ENCODE measurements around the gene CHMP4A.
A peak's percentile ranks its signal among the peaks of the same experiment; 100 is the strongest.

Gene CHMP4A

GRCh38 chr14:24171422-24172260 is 41.6 kb downstream of the CHMP4A start, which contains the start of gene REC8:
TSS of gene REC8 (plus strand) at chr14:24172080. CDS start at chr14:24172553, 473 bp downstream.
- Mint-ChIP-seq H3K4me1 (ENCODE audit: low read depth) (peaks cover 25% of the 10 kb centered on the region), H3K36me3 (peaks cover 5% of the 10 kb centered on the region), H3K27me3 (no peaks in the 10 kb centered on the region), H3K4me3 (peak within 1 kb of the TSS; percentile 83), H3K9me3 (ENCODE audit: low read depth) (no peaks in the 10 kb centered on the region), H3K27ac (peak within 1 kb of the TSS; percentile 70)

- Mint-ChIP-seq H3K9me3 (ENCODE audit: low read depth) (no peaks in the 10 kb centered on the region), H3K27ac (peak overlapping the region; percentile 79), H3K4me1 (ENCODE audit: low read depth) (peaks cover 47% of the 10 kb centered on the region), H3K36me3 (peaks cover 11% of the 10 kb centered on the region), H3K27me3 (no peaks in the 10 kb centered on the region), H3K4me3 (no peak overlapping the region)
Measured at GRCh38 chr14:24167469-24168114, 45.7 kb downstream of the CHMP4A start.

GRCh38 chr14:24165785-24166184 is 47.5 kb downstream of the CHMP4A start:
- Mint-ChIP-seq H3K4me3 (no peak overlapping the region), H3K27me3 (no peaks in the 10 kb centered on the region), H3K27ac (peak overlapping the region; percentile 34), H3K9me3 (ENCODE audit: low read depth) (no peaks in the 10 kb centered on the region), H3K4me1 (ENCODE audit: low read depth) (peaks cover 56% of the 10 kb centered on the region), H3K36me3 (peaks cover 18% of the 10 kb centered on the region)

GRCh38 chr14:24164518-24164991 is 48.7 kb downstream of the CHMP4A start:
- peak overlapping the region; percentile 65 for H3K4me3 Mint-ChIP-seq
- peak overlapping the region; percentile 100 for H3K27ac Mint-ChIP-seq
- H3K4me1 Mint-ChIP-seq (ENCODE audit: low read depth) = peaks cover 60% of the 10 kb centered on the region
- H3K9me3 Mint-ChIP-seq (ENCODE audit: low read depth) = no peaks in the 10 kb centered on the region
- H3K36me3 Mint-ChIP-seq = peaks cover 18% of the 10 kb centered on the region
- H3K27me3 Mint-ChIP-seq = no peaks in the 10 kb centered on the region

GRCh38 chr14:24162093-24162492 is 51.2 kb downstream of the CHMP4A start:
- Mint-ChIP-seq H3K9me3 (ENCODE audit: low read depth) (no peaks in the 10 kb centered on the region), H3K4me1 (ENCODE audit: low read depth) (peaks cover 50% of the 10 kb centered on the region), H3K27me3 (no peaks in the 10 kb centered on the region)

GRCh38 chr14:24160850-24161804 is 52.2 kb downstream of the CHMP4A start, which contains the start of gene IRF9:
TSS of gene IRF9 (plus strand) at chr14:24161265. CDS start at chr14:24162145, 880 bp downstream.
- Mint-ChIP-seq H3K27ac (peak within 1 kb of the TSS; percentile 100), H3K4me1 (ENCODE audit: low read depth) (peaks cover 51% of the 10 kb centered on the region), H3K4me3 (peak within 1 kb of the TSS; percentile 99), H3K36me3 (peaks cover 15% of the 10 kb centered on the region), H3K9me3 (ENCODE audit: low read depth) (no peaks in the 10 kb centered on the region), H3K27me3 (no peaks in the 10 kb centered on the region)

More at GRCh38 chr14:24162093-24162492, 51.2 kb downstream of the CHMP4A start:
- Mint-ChIP-seq H3K27ac (peak overlapping the region; percentile 100), H3K36me3 (peaks cover 13% of the 10 kb centered on the region), H3K4me3 (peak overlapping the region; percentile 99)

GRCh38 chr14:24160499-24160849 is 52.8 kb downstream of the CHMP4A start:
- Mint-ChIP-seq H3K27ac (peak overlapping the region; percentile 100), H3K27me3 (no peaks in the 10 kb centered on the region), H3K4me3 (peak overlapping the region; percentile 99), H3K36me3 (peaks cover 19% of the 10 kb centered on the region), H3K9me3 (ENCODE audit: low read depth) (no peaks in the 10 kb centered on the region), H3K4me1 (ENCODE audit: low read depth) (peaks cover 48% of the 10 kb centered on the region)

- H3K4me1 Mint-ChIP-seq (ENCODE audit: low read depth) = peaks cover 43% of the 10 kb centered on the region
- H3K4me3 Mint-ChIP-seq = no peak overlapping the region
- H3K27ac Mint-ChIP-seq = peak overlapping the region; percentile 100
- H3K36me3 Mint-ChIP-seq = peaks cover 19% of the 10 kb centered on the region
- H3K27me3 Mint-ChIP-seq = no peaks in the 10 kb centered on the region
- H3K9me3 Mint-ChIP-seq (ENCODE audit: low read depth) = no peaks in the 10 kb centered on the region
Measured at GRCh38 chr14:24159777-24160498, 53.4 kb downstream of the CHMP4A start.
